K562 (cell line): Measurements from ENCODE around the gene ALOX12B. TPM values are rescaled to one million over a fixed set of nuclear protein-coding genes. Genes with fewer than 3 reads are reported as not detected.

Experiments
- ARNT ChIP-seq, 2 experiments: fragments of 450-650 bp; IDR thresholded peaks; 2 replicates each; pipeline ENCODE4 v1.6.1; 2016; ENCODE audit warnings: mild to moderate bottlenecking in 1 of 2
- BRD4 ChIP-seq: fragments of 200-600 bp; sonication (generic); IDR thresholded peaks from 2 replicates; pipeline ENCODE4 v1.6.1; 2017; ENCODE audit warnings: inconsistent platforms
- CCNT2 ChIP-seq: IDR thresholded peaks from 2 replicates; pipeline ENCODE4 v1.6.1; 2011; ENCODE audit warnings: borderline replicate concordance, low read depth, mild to moderate bottlenecking, moderate library complexity, mixed read lengths, low read length; ENCODE audit not compliant: insufficient read length; ENCODE audit errors: extremely low read depth
- CSDE1 ChIP-seq, 2 experiments: fragments of 450-650 bp; IDR thresholded peaks; 2 replicates each; pipeline ENCODE4 v1.6.1; 2016; ENCODE audit warnings: mild to moderate bottlenecking in 1 of 2
- GABPB1 ChIP-seq: sonication (generic); formaldehyde crosslinking; IDR thresholded peaks from 2 replicates; pipeline ENCODE4 v1.8.0; 2022; ENCODE audit warnings: mild to moderate bottlenecking, missing genetic modification reagents
- GATAD2B ChIP-seq: fragments of 450-650 bp; IDR thresholded peaks from 2 replicates; pipeline ENCODE4 v1.6.1; 2017; ENCODE audit warnings: mild to moderate bottlenecking, borderline replicate concordance
- NONO ChIP-seq, 2 experiments: fragments of 200-400 bp in 1 of 2; fragments of 450-650 bp in 1 of 2; formaldehyde crosslinking in 1 of 2; IDR thresholded peaks; 2 replicates each; pipeline ENCODE4 v1.6.1; 2017; ENCODE audit warnings: low read depth in 2 of 2, mild to moderate bottlenecking in 2 of 2, moderate library complexity in 2 of 2, low read length in 1 of 2
- POLR3A ChIP-seq: IDR thresholded peaks from 2 replicates; pipeline ENCODE4 v1.6.1; 2011; ENCODE audit warnings: borderline replicate concordance, mild to moderate bottlenecking, moderate library complexity; ENCODE audit not compliant: insufficient read length, insufficient read depth; ENCODE audit errors: extremely low read depth
- PURB ChIP-seq: sonication (generic); formaldehyde crosslinking; IDR thresholded peaks from 2 replicates; pipeline ENCODE4 v1.9.0; 2021; ENCODE audit warnings: low read depth, mild to moderate bottlenecking, missing genetic modification reagents
- ZNF668 ChIP-seq: fragments of 250-450 bp; sonication (Bioruptor Pico); IDR thresholded peaks from 2 replicates; pipeline ENCODE4 v1.8.0; 2022; ENCODE audit warnings: mild to moderate bottlenecking, inconsistent platforms
- ZNF764 ChIP-seq: fragments of 250-450 bp; sonication (Bioruptor Pico); IDR thresholded peaks from 2 replicates; pipeline ENCODE4 v1.4.0; 2020; ENCODE audit warnings: low read depth, mild to moderate bottlenecking, moderate library complexity
- polyA plus RNA-seq, 8 experiments: library from polyadenylated mRNA; depleted of rRNA in 4 of 8; stranded (reverse) in 5 of 8; unstranded in 3 of 8; fragments of >200 nt; fragmentation: Nextera tagmentation in 2 of 8; fragmentation: Illumina TruSeq in 1 of 8; extraction: Ambion mirVana in 2 of 8; extraction: Trizol in 1 of 8; gene quantifications; 2 replicates each; pipeline versions ENCODE4 v1.2.1 to v1.2.3, GENCODE V29; 2011 to 2014; ENCODE audit warnings: inconsistent platforms in 1 of 8, missing spikeins in 1 of 8
- total RNA-seq, 7 experiments: library from RNA; depleted of rRNA in 6 of 7; stranded (reverse); fragments of >200 nt in 6 of 7; fragmentation: Illumina TruSeq in 2 of 7; extraction: Trizol in 2 of 7; gene quantifications; 2 replicates each; pipeline versions ENCODE4 v1.2.1 to v1.2.3, GENCODE V29; 2011 to 2021; ENCODE audit warnings: low replicate concordance in 1 of 7
- TF ChIP-seq, protein P1 (sequence below): IDR thresholded peaks from 2 replicates; pipeline ENCODE4 v1.6.1; 2011; ENCODE audit warnings: borderline replicate concordance, low read depth, mild to moderate bottlenecking, moderate library complexity, low read length; ENCODE audit not compliant: insufficient read depth, poor library complexity, severe bottlenecking
- TF ChIP-seq, protein P2 (sequence below): sonication (generic); formaldehyde crosslinking; IDR thresholded peaks from 2 replicates; pipeline ENCODE4 v1.8.0; 2022; ENCODE audit warnings: mild to moderate bottlenecking, missing genetic modification reagents
- TF ChIP-seq, protein P3 (sequence below): fragments of 250-450 bp; sonication (Bioruptor Pico); IDR thresholded peaks from 2 replicates; pipeline ENCODE4 v1.8.0; 2022; ENCODE audit warnings: moderate library complexity, mild to moderate bottlenecking, inconsistent platforms
- TF ChIP-seq, protein P4 (sequence below): conservative IDR thresholded peaks from 2 replicates; pipeline ENCODE4 v1.6.1; 2011; ENCODE audit warnings: low read depth, mild to moderate bottlenecking, low read length; ENCODE audit not compliant: control insufficient read depth
- TF ChIP-seq, protein P5 (sequence below): fragments of 450-650 bp; IDR thresholded peaks from 2 replicates; pipeline ENCODE4 v1.6.1; 2017; ENCODE audit warnings: antibody characterized with exemption, mild to moderate bottlenecking

Gene ALOX12B
- total and polyA plus RNA-seq, 9 of the 15 experiments (the other 6 are each of a cell fraction or from before 2014, with no cell fraction given), result not detected

DNA sequence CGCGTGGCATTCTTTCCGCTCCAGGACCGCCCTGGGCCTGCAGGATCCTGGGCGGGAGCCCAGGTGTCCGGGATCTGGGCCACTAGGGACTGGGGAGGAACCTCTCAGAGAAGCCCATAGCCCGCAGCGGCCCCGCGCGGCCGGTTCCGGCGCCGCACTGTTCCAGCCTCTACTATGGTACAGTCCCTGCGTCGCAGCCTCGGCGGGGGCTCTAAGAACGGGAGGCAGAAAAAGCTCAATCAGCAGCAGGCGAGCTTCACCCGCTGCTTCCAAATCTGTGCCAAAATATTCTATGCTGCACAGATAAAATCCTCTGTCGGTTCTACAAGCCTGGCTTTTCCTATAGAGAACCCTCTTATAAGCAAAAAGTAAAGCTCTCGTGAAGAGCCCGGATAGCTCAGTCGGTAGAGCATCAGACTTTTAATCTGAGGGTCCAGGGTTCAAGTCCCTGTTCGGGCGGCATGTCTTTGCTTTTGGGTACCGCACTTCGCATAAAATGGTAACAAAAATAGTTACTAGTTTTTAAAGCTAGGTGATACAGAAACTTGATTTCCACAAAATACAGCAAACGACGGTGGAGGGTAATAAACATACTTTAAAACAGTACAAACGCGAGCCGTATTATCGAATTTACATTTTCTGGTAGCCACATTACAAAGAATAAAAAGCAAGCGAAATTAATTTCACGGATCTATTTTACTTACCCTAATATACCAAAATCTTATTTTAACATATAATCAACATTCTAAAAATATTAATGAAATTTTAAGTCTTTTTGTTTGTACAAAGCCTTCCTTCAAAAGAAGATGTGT lies 31.5 kb upstream of the ALOX12B start (continued):
- TF ChIP-seq, protein P1, sequence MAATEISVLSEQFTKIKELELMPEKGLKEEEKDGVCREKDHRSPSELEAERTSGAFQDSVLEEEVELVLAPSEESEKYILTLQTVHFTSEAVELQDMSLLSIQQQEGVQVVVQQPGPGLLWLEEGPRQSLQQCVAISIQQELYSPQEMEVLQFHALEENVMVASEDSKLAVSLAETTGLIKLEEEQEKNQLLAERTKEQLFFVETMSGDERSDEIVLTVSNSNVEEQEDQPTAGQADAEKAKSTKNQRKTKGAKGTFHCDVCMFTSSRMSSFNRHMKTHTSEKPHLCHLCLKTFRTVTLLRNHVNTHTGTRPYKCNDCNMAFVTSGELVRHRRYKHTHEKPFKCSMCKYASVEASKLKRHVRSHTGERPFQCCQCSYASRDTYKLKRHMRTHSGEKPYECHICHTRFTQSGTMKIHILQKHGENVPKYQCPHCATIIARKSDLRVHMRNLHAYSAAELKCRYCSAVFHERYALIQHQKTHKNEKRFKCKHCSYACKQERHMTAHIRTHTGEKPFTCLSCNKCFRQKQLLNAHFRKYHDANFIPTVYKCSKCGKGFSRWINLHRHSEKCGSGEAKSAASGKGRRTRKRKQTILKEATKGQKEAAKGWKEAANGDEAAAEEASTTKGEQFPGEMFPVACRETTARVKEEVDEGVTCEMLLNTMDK, result peak; percentile 31
- TF ChIP-seq, protein P2, sequence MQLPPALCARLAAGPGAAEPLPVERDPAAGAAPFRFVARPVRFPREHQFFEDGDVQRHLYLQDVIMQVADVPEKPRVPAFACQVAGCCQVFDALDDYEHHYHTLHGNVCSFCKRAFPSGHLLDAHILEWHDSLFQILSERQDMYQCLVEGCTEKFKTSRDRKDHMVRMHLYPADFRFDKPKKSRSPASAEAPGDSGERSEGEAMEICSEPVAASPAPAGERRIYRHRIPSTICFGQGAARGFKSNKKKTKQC (CRISPR knock-in tag), result 0 out of 2 replicates have a peak, but pooled peaks have one; percentile 35
- peak; percentile 31; the same call in 1 of the 2 replicates for TF ChIP-seq GABPB1 (CRISPR knock-in tag)
- peak in 1 of 2 experiments; percentile 77; a peak in 2 of 4 replicates for TF ChIP-seq CSDE1 (IDR thresholded peaks at IDR 0.05)
- peak; percentile 46; the same call in 1 of the 2 replicates for TF ChIP-seq GATAD2B
- TF ChIP-seq, protein P3, sequence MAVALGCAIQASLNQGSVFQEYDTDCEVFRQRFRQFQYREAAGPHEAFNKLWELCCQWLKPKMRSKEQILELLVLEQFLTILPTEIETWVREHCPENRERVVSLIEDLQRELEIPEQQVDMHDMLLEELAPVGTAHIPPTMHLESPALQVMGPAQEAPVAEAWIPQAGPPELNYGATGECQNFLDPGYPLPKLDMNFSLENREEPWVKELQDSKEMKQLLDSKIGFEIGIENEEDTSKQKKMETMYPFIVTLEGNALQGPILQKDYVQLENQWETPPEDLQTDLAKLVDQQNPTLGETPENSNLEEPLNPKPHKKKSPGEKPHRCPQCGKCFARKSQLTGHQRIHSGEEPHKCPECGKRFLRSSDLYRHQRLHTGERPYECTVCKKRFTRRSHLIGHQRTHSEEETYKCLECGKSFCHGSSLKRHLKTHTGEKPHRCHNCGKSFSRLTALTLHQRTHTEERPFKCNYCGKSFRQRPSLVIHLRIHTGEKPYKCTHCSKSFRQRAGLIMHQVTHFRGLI, result no peak
- TF ChIP-seq ZNF764, result peak; percentile 69; the same call in 1 of the 2 replicates
- TF ChIP-seq PURB, result no peak
- no peak for TF ChIP-seq CCNT2
- 0 out of 2 replicates have a peak, but pooled peaks have one; percentile 52 for TF ChIP-seq ZNF668 (CRISPR knock-in tag)
- TF ChIP-seq ARNT (IDR thresholded peaks at IDR 0.05), result 0 out of 4 replicates have a peak, but pooled peaks have one; percentile 19 to 54
- no peak for TF ChIP-seq NONO (IDR thresholded peaks at IDR 0.05; ENCODE audit: low read depth in 2 of 2, low read length in 1 of 2)
- TF ChIP-seq, protein P4, sequence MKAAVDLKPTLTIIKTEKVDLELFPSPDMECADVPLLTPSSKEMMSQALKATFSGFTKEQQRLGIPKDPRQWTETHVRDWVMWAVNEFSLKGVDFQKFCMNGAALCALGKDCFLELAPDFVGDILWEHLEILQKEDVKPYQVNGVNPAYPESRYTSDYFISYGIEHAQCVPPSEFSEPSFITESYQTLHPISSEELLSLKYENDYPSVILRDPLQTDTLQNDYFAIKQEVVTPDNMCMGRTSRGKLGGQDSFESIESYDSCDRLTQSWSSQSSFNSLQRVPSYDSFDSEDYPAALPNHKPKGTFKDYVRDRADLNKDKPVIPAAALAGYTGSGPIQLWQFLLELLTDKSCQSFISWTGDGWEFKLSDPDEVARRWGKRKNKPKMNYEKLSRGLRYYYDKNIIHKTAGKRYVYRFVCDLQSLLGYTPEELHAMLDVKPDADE, result peak; percentile 78
- peak; percentile 90 for TF ChIP-seq BRD4
- peak; percentile 92 for TF ChIP-seq POLR3A
- TF ChIP-seq, protein P5, sequence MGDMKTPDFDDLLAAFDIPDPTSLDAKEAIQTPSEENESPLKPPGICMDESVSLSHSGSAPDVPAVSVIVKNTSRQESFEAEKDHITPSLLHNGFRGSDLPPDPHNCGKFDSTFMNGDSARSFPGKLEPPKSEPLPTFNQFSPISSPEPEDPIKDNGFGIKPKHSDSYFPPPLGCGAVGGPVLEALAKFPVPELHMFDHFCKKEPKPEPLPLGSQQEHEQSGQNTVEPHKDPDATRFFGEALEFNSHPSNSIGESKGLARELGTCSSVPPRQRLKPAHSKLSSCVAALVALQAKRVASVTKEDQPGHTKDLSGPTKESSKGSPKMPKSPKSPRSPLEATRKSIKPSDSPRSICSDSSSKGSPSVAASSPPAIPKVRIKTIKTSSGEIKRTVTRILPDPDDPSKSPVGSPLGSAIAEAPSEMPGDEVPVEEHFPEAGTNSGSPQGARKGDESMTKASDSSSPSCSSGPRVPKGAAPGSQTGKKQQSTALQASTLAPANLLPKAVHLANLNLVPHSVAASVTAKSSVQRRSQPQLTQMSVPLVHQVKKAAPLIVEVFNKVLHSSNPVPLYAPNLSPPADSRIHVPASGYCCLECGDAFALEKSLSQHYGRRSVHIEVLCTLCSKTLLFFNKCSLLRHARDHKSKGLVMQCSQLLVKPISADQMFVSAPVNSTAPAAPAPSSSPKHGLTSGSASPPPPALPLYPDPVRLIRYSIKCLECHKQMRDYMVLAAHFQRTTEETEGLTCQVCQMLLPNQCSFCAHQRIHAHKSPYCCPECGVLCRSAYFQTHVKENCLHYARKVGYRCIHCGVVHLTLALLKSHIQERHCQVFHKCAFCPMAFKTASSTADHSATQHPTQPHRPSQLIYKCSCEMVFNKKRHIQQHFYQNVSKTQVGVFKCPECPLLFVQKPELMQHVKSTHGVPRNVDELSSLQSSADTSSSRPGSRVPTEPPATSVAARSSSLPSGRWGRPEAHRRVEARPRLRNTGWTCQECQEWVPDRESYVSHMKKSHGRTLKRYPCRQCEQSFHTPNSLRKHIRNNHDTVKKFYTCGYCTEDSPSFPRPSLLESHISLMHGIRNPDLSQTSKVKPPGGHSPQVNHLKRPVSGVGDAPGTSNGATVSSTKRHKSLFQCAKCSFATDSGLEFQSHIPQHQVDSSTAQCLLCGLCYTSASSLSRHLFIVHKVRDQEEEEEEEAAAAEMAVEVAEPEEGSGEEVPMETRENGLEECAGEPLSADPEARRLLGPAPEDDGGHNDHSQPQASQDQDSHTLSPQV, result peak; percentile 82
